Left lobe of liver (tissue), 2 donors: ENCODE data around the gene RAB5B. TPM values are rescaled to one million over a fixed set of nuclear protein-coding genes. Genes with fewer than 3 reads are reported as not detected.

Experiments
- ATAC-seq: fragments of 200-7000 bp; cut with Tn5 transposase; one replicate; pipeline ENCODE4 v1.9.1; 2020; ENCODE audit warnings: mild to moderate bottlenecking, moderate library complexity
- DNase-seq: peaks from one replicate; pipeline ENCODE4 v3.0.0-alpha.2; 2020; ENCODE audit warnings: low spot score
- total RNA-seq: library from RNA; stranded (reverse); gene quantifications from one replicate; pipeline ENCODE4 v1.2.1, GENCODE V29; 2021
- donor health status: DM: no; HTN: no; CAD: no; lungs with moderate emphysema.
- donor health status: DM: no; HTN: yes; CAD: no.

RAB5B gene
- total RNA-seq, 1 donor from 2014 or later = 46.5 TPM

- peak; percentile 85 for DNase-seq
- peak; percentile 99 for ATAC-seq
These were observed 33.7 kb upstream of the RAB5B start for GRCh38 chr12:55940065-55940732.

- ATAC-seq = no peak
- no peak for DNase-seq
These were observed 31.8 kb upstream of the RAB5B start for GRCh38 chr12:55942055-55942454.

DNA sequence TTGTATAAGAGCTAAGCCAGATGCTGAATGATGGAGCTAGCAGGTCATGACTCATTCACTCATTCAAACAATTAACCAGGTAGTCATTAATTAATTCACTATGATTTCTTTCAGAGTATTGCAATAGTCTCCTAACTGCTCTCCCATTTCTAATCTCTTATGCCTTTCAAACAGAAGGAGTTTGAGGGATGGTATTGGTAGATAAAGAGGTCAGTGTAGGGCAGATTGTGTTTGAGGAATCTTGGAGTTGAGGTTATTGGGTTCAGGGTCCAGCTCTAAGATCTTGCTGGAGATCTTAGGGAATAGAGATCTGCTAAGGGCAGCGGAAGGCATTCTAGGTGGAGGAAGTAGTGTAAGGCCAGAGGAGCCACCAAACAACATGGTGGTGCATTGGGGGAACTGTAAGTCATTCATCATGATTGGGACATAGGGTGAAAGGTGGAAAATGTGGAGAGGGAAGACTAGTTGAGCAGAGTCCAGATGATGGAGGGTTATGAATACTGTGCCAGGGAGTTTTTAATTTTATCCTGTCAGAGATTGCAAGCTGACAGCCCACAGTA lies 31.2 kb upstream of the RAB5B start:
- DNase-seq (no peak), ATAC-seq (no peak)

DNA sequence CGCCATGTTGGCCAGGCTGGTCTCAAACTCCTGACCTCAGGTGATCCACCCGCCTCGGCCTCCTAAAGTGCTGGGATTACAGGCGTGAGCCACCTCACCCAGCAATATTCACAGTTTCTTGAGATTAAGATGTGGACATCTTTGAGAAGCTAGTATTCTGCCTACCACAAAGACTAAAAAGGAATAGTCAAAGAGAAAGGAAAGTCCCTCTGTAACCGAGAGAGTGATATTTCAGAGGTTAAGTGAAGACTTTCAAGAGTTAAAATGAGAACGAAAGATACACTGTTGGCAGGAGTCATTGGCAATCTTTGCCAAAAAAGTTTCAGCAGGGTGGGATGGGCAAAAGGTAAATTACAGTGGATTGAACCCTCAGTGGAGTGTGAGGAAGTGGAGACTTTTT lies 27.3 kb upstream of the RAB5B start:
- ATAC-seq (no peak), DNase-seq (no peak)

DNA sequence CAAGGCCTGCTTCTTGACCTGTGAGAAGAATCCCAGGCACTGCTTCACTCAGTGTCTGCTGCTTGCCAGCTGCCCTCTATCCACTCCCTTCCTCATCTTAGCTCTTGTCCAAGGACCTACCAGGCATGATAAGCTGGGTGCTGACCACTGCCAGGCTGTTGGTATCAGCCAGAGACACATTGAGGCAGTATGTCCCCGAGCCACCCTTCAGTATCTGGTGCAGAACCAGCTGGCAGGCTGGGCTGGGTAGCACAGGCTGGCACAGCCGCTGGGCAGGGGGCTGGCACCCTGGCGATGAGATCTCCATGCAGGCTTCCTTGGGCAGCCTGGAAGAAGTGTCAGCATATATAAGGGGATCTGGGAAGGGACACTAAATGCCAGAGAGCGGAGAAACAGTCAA lies 18.5 kb upstream of the RAB5B start:
- no peak for DNase-seq
- ATAC-seq = no peak

GRCh38 chr12:55955800-55956508 lies 17.9 kb upstream of the RAB5B start:
- no peak for DNase-seq
- no peak for ATAC-seq

GRCh38 chr12:55957106-55957859 lies 16.6 kb upstream of the RAB5B start:
- peak; percentile 31 for ATAC-seq
- DNase-seq = no peak

DNA sequence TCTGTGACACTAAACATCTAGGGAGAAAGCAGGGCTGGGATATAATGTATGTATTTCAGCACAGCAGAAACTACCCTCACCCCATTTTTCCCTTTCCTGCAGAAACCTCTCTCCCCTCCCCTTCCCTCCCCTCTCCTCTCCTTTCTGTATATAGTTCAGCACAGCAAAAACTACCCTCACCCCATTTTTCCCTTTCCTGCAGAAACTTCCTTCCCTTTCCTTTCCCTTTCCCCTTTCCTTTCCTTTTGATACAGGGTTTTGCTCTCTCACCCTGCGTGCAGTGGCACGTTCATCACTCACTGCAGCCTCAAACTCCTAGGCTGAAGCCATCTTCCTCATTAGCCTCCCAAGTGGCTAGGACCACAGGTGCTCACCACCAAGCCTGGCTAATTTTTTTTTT lies 10.1 kb upstream of the RAB5B start:
- no peak for DNase-seq
- no peak for ATAC-seq

DNA sequence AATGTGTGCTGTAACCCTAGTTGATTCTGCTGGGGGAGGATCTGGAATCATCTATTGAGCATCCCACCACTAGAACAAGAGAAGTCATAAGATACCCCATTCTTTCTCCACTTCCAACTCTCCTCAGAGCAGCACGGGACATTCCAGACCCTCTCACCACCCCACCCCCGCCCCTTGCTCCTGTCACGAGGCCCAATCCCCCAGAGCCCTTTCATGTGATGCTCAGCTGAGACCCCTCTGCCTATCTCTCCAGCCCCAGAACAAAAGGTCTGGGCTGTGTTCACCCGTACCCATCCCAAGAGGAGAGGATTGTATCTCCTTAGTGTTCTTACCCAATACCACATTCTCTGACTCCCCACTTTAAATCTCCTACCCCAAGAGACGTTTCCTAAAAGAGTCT lies 8.6 kb upstream of the RAB5B start:
- DNase-seq = no peak
- no peak for ATAC-seq

DNA sequence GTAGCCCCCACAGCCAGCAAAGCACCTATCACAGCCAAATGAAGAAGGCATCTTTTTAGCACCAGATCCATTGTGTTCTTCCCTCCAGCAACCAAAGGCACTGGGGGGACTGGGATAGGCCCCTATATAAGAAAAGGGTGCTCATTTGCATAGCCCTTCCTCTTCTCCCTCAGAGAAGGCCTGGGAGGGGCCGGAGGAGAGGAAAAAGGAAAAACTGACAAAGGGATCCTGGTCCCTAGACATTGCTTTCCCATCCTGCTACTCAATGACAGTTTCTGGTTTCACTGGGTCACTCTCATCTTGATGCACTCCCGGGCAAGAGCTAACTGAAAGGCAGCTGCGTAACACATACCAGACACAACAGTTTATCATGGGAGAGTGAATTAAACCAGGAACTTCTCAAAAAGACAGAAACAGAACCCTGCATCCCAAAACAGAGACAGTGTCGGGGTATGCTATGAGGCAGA lies 7.9 kb upstream of the RAB5B start, which contains the start of gene PMEL:
TSS of gene PMEL (minus strand) at position 102 of the 467 bp plus-strand sequence. CDS start at position 71, 31 bp downstream.
- peak; percentile 36 for ATAC-seq

GRCh38 chr12:55966408-55967281 lies 7.2 kb upstream of the RAB5B start, which contains the start of gene CDK2:
CDK2 (plus strand) TSS chr12:55966830; CDS start chr12:55967009, 179 bp downstream.
- peak; percentile 95 for DNase-seq
- peak; percentile 98 for ATAC-seq

More for the DNA sequence above, 7.9 kb upstream of the RAB5B start, which contains the start of gene PMEL:
- no peak for DNase-seq

DNA sequence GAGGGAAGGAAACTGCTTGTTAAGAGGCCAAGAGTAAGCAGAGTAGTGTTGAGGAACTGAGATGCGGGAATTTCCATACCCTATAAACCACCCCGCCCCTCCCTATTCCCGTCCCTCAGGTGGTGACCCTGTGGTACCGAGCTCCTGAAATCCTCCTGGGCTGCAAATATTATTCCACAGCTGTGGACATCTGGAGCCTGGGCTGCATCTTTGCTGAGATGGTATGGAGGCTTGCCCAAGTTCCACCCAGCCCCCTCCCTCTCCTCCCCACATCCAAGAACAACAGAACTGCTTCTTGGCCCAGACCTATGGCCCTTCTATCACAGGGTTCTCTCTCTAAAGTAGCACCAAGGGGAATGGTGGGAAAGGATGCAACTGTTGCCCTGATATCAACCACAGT lies 4.5 kb upstream of the RAB5B start:
- DNase-seq = no peak
- no peak for ATAC-seq

DNA sequence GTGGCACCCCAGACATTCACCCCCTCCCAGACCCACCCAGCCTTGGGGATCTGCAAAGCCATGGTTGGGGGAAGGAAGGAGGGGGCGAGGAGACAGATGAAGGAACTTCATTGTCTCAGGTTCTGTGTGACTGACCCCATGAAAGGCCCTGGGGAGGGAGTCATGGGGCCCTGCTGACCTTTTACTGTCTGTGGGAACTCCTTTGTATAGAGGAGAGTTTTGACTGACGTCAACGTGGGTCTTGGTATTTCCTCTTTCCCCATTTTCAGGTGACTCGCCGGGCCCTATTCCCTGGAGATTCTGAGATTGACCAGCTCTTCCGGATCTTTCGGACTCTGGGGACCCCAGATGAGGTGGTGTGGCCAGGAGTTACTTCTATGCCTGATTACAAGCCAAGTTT lies 3.1 kb upstream of the RAB5B start:
- ATAC-seq = no peak

GRCh38 chr12:55972042-55972441 lies 1.8 kb upstream of the RAB5B start:
- no peak for DNase-seq
- no peak for ATAC-seq

More for the DNA sequence above, 3.1 kb upstream of the RAB5B start:
- no peak for DNase-seq

- ATAC-seq (no peak), DNase-seq (no peak)
These were observed 1.4 kb upstream of the RAB5B start for GRCh38 chr12:55972456-55972855.

DNA sequence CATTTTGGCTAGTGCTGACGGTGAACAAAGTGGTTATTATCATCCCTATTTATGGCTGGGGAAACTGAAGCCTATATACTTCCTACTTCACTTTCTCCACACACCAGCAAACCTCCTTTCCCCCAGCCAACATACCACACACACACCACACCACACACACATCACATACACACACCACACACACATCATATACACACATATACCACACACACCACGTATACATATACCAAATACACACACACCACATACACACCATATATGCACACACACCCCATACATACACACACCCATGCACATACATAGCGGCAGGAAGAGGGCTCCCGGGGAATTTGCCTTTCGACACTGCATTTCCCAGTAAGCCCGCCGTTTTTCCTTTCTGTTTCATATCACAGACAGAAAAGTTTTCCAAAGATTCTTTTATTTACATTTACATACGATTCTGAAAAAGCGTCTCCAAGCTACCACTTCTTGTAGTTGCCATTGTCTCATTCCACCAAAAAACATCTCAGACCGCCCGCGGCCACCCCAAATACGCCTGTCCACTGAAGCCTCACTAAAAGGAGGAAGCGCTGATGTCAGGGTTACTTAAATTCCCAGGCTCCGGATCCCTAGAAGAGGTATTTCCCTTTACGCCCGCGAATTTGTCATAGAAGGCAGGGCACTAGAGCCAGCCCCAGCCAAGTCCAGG lies 823 bp upstream of the RAB5B start:
- DNase-seq = no peak
- no peak for ATAC-seq

GRCh38 chr12:55974308-55974730 lies 441 bp downstream of the RAB5B start:
- ATAC-seq (peak; percentile 53), DNase-seq (no peak)

DNA sequence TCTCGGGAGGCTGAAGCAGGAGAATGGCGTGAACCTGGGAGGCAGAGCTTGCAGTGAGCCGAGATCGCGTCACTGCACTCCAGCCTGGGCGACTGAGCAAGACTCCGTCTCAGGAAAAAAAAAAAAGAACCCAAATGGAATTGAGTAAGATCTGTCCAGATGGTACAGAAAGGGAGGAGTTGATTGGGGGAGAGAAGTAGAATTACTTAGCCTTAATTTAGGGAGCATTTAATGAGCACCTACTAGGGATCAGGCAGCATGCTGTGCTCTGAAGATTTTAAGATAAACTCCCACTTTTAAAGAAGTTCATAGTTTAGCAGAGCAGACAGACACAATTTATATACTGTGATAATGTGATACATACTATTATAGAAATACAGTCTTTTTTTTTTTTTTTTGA lies 4.5 kb downstream of the RAB5B start:
- ATAC-seq (no peak), DNase-seq (no peak)

DNA sequence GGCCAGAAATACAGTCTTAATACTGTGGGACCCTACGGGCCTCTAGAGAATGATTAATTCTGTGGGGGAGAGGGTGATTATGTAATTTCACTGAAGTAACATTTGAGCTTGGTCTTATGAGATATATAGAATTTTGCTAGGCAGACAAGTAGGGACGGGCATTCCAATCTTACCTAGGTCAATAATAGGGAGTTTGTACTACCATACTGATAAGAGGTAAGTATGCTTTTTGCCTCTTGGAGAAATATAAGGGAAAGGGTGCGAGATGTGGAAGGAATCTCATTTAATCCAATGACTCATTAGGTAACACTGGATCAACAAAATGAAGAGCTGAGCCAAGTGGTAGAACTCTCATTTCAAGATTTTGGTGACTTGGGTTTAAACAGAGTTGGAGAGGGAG lies 5.2 kb downstream of the RAB5B start:
- ATAC-seq (no peak), DNase-seq (no peak)
